GM12878 (cell line): ENCODE measurements around the gene SERPINB6. TPM values are rescaled to one million over a fixed set of nuclear protein-coding genes. Genes with fewer than 3 reads are reported as not detected.
A peak's percentile ranks its signal among the peaks of the same experiment; 100 is the strongest.

Experiments
- ATAC-seq: fragments of 200-7000 bp; cut with Tn5 transposase; 3 replicates; pipeline ENCODE4 v1.9.1; 2020; ENCODE audit warnings: mild to moderate bottlenecking, moderate library complexity
- BruUV-seq: library from RNA; stranded (reverse); fragments of 400-500 nt; replicated peaks from 2 replicates; lab custom pipeline; 2021; lab: Mats Ljungman, UMichigan
- CTCF ChIA-PET: fragments of 300-600 bp; sonication (Branson Sonifier 250); formaldehyde crosslinking; extraction: SDS; loops from one replicate; lab custom pipeline; 2021; ENCODE audit warnings: inconsistent platforms; lab: Yijun Ruan, JAX
- POLR2A ChIA-PET: fragments of 350-600 bp; formaldehyde crosslinking; extraction: SDS; loops from one replicate; lab custom pipeline; 2021; ENCODE audit warnings: inconsistent platforms; lab: Charles Lee
- RAD21 ChIA-PET: fragments of 300-600 bp; sonication (Branson Sonifier 250); formaldehyde crosslinking; loops from one replicate; lab custom pipeline; 2023; ENCODE audit warnings: antibody characterized with exemption; ENCODE audit not compliant: unreplicated experiment; lab: Charles Lee
- SMC1A ChIA-PET: fragments of 300-600 bp; sonication (Branson Sonifier 250); formaldehyde crosslinking; loops from one replicate; lab custom pipeline; 2023; ENCODE audit not compliant: unreplicated experiment, uncharacterized antibody; lab: Charles Lee
- DNase-seq: peaks from one replicate; pipeline ENCODE4 v3.0.0-alpha.2; 2011; ENCODE audit warnings: low read depth, low spot score
- FAIRE-seq: peaks from 3 replicates; lab custom pipeline; 2011; peaks lifted over from hg19 to GRCh38; lab: Jason Lieb, UNC
- H2AFZ ChIP-seq: 2 replicates; pipeline ENCODE4 v1.6.0; 2011; ENCODE audit warnings: low read depth, low read length, control low read depth; ENCODE audit not compliant: control insufficient read depth
- H3K27ac ChIP-seq: 2 replicates; pipeline ENCODE4 v1.5.1; 2011; ENCODE audit warnings: control low read depth; ENCODE audit not compliant: control insufficient read depth, insufficient read depth
- H3K27me3 ChIP-seq, 2 experiments: replicated peaks in 1 of 2; 2 replicates each; pipeline versions ENCODE4 v1.6.0 to v1.6.1; 2011; ENCODE audit warnings: low read length in 1 of 2; ENCODE audit not compliant: control insufficient read depth in 2 of 2, insufficient read depth in 2 of 2
- H3K36me3 ChIP-seq, 2 experiments: 2 replicates each; pipeline ENCODE4 v1.5.1; 2011; ENCODE audit warnings: low read length in 1 of 2; ENCODE audit not compliant: control insufficient read depth in 2 of 2, insufficient read depth in 2 of 2
- H3K4me1 ChIP-seq: 2 replicates; pipeline ENCODE4 v1.6.1; 2011; ENCODE audit warnings: mild to moderate bottlenecking, low read length, moderate library complexity, mixed read lengths; ENCODE audit not compliant: control insufficient read depth, insufficient read depth
- H3K4me2 ChIP-seq: 2 replicates; pipeline ENCODE4 v1.6.0; 2011; ENCODE audit warnings: control low read depth; ENCODE audit not compliant: control insufficient read depth, insufficient read depth
- H3K4me3 ChIP-seq: fragments of 200-600 bp; sonication (generic); 2 replicates; pipeline ENCODE4 v1.5.1; 2016
- H3K79me2 ChIP-seq: 2 replicates; pipeline ENCODE4 v1.6.0; 2011; ENCODE audit warnings: low read length; ENCODE audit not compliant: control insufficient read depth, insufficient read depth
- H3K9ac ChIP-seq: 2 replicates; pipeline ENCODE4 v1.8.0; 2011; ENCODE audit warnings: low read length, control low read depth, mixed read lengths; ENCODE audit not compliant: control insufficient read depth, insufficient read depth
- H3K9me3 ChIP-seq: replicated peaks from 3 replicates; pipeline ENCODE4 v1.5.1; 2011; ENCODE audit warnings: mild to moderate bottlenecking, low read length; ENCODE audit not compliant: control insufficient read depth, insufficient read depth
- H4K20me1 ChIP-seq: 2 replicates; pipeline ENCODE4 v1.6.0; 2011; ENCODE audit not compliant: control insufficient read depth, insufficient read depth
- BHLHE40 ChIP-seq, 2 experiments: fragments of 450-650 bp in 1 of 2; IDR thresholded peaks; 2 replicates each; pipeline ENCODE4 v1.6.1; 2011 to 2017; ENCODE audit warnings: low read depth in 2 of 2, borderline replicate concordance in 1 of 2, improper control_type of control experiment in 1 of 2, low read length in 1 of 2, mild to moderate bottlenecking in 1 of 2
- FOS ChIP-seq: IDR thresholded peaks from 3 replicates; pipeline ENCODE4 v1.6.1; 2011; ENCODE audit warnings: borderline replicate concordance; ENCODE audit not compliant: insufficient read length; ENCODE audit errors: extremely low read depth
- GABPA ChIP-seq: IDR thresholded peaks from 2 replicates; pipeline ENCODE4 v1.6.1; 2014; ENCODE audit warnings: antibody characterized with exemption, low read depth, mild to moderate bottlenecking, inconsistent platforms
- KAT2A ChIP-seq: conservative IDR thresholded peaks from 2 replicates; pipeline ENCODE4 v1.6.1; 2011; ENCODE audit warnings: low read depth, low read length; ENCODE audit not compliant: control insufficient read depth
- LARP7 ChIP-seq: fragments of 450-650 bp; IDR thresholded peaks from 2 replicates; pipeline ENCODE4 v1.6.1; 2017; ENCODE audit warnings: mild to moderate bottlenecking
- MTA2 ChIP-seq: fragments of 450-650 bp; IDR thresholded peaks from 2 replicates; pipeline ENCODE4 v1.6.1; 2016; ENCODE audit warnings: low read depth, mild to moderate bottlenecking, moderate library complexity
- NBN ChIP-seq: fragments of 450-650 bp; IDR thresholded peaks from 2 replicates; pipeline ENCODE4 v1.6.1; 2016
- NFIC ChIP-seq: IDR thresholded peaks from 2 replicates; pipeline ENCODE4 v1.6.1; 2012; ENCODE audit warnings: low read depth, mild to moderate bottlenecking, inconsistent platforms, low read length, moderate library complexity
- NFYA ChIP-seq: IDR thresholded peaks from 2 replicates; pipeline ENCODE4 v1.6.1; 2011; ENCODE audit warnings: low read depth, mild to moderate bottlenecking, low read length, improper control_type of control experiment, borderline replicate concordance
- PAX5 ChIP-seq: IDR thresholded peaks from 2 replicates; pipeline ENCODE4 v1.6.1; 2011; ENCODE audit warnings: low read depth, low read length, borderline replicate concordance
- RAD21 ChIP-seq: IDR thresholded peaks from 2 replicates; pipeline ENCODE4 v1.6.1; 2011; ENCODE audit warnings: mild to moderate bottlenecking, low read depth, low read length, moderate library complexity; ENCODE audit not compliant: insufficient read depth
- RELA ChIP-seq: fragments of 450-650 bp; IDR thresholded peaks from 2 replicates; pipeline ENCODE4 v1.8.0; 2014; ENCODE audit warnings: borderline replicate concordance; ENCODE audit not compliant: partially characterized antibody
- SMAD5 ChIP-seq: IDR thresholded peaks from 2 replicates; pipeline ENCODE4 v1.6.1; 2016; ENCODE audit warnings: antibody characterized with exemption, low read depth
- SMC3 ChIP-seq: IDR thresholded peaks from 2 replicates; pipeline ENCODE4 v1.6.1; 2011; ENCODE audit warnings: low read length, improper control_type of control experiment, borderline replicate concordance
- SUZ12 ChIP-seq: fragments of 200-600 bp; sonication (generic); IDR thresholded peaks from one replicate; pipeline ENCODE4 v1.6.1; 2018; ENCODE audit warnings: antibody characterized with exemption, mild to moderate bottlenecking; ENCODE audit not compliant: unreplicated experiment
- WRNIP1 ChIP-seq: IDR thresholded peaks from 2 replicates; pipeline ENCODE4 v1.6.1; 2011; ENCODE audit warnings: low read depth, low read length, improper control_type of control experiment, borderline replicate concordance
- ZNF274 ChIP-seq: IDR thresholded peaks from one replicate; pipeline ENCODE4 v1.8.0; 2011; ENCODE audit not compliant: insufficient read length, insufficient read depth
- WGBS: methylation state at CpG from one replicate; pipeline ENCODE4 v1.1.6; 2016; ENCODE audit warnings: low lambda C conversion rate; ENCODE audit not compliant: insufficient replicate concordance, insufficient coverage; ENCODE audit errors: missing lambda C conversion rate; 5-methylcytosine and 5-hydroxymethylcytosine counted together
- in situ Hi-C: fragments of 300-500 bp; cut with MboI; formaldehyde crosslinking; loops from 9 replicates; pipeline ENCODE4 v1.14.3; 2018; ENCODE audit warnings: mixed read lengths
- intact Hi-C: fragments of 100-400 bp; cut with micrococcal nuclease; formaldehyde crosslinking; loops from one replicate; pipeline ENCODE4 v1.14.2; 2022; ENCODE audit not compliant: unreplicated experiment
- polyA plus RNA-seq, 11 experiments: library from polyadenylated mRNA; depleted of rRNA in 4 of 11; unstranded in 6 of 11; stranded (reverse) in 5 of 11; fragments of >200 nt; fragmentation: Nextera tagmentation in 4 of 11; fragmentation: Illumina TruSeq in 1 of 11; extraction: Ambion mirVana in 4 of 11; extraction: Trizol in 1 of 11; gene quantifications; 1 replicate in 1 of 11; 2 replicates in 10 of 11; pipeline versions ENCODE4 v1.2.1 to v1.2.3, GENCODE V29; 2011 to 2016; ENCODE audit warnings: inconsistent platforms in 2 of 11, missing spikeins in 2 of 11, low read depth in 1 of 11
- total RNA-seq, 4 experiments: library from RNA; depleted of rRNA in 3 of 4; stranded (reverse); fragments of >200 nt in 3 of 4; fragmentation: Illumina TruSeq in 1 of 4; extraction: Trizol in 1 of 4; gene quantifications; 2 replicates each; pipeline versions ENCODE4 v1.2.1 to v1.2.3, GENCODE V29; 2013 to 2021
- TF ChIP-seq, protein P1 (sequence below): IDR thresholded peaks from 2 replicates; pipeline ENCODE4 v1.6.1; 2011; ENCODE audit warnings: low read depth, low read length, improper control_type of control experiment, borderline replicate concordance
- TF ChIP-seq, protein P2 (sequence below): fragments of 150-350 bp; IDR thresholded peaks from 2 replicates; pipeline ENCODE4 v1.6.1; 2014; ENCODE audit warnings: mild to moderate bottlenecking, low read depth, low read length
- TF ChIP-seq, protein P3 (sequence below): fragments of 450-650 bp; IDR thresholded peaks from 2 replicates; pipeline ENCODE4 v1.6.1; 2017; ENCODE audit warnings: antibody characterized with exemption, mild to moderate bottlenecking, moderate library complexity

Gene SERPINB6
- total and polyA plus RNA-seq, 10 of the 15 experiments (the other 5 are each of a cell fraction or from before 2014, with no cell fraction given) = 0.37 to 2.2 (median 0.68) TPM; not detected in 1

DNA sequence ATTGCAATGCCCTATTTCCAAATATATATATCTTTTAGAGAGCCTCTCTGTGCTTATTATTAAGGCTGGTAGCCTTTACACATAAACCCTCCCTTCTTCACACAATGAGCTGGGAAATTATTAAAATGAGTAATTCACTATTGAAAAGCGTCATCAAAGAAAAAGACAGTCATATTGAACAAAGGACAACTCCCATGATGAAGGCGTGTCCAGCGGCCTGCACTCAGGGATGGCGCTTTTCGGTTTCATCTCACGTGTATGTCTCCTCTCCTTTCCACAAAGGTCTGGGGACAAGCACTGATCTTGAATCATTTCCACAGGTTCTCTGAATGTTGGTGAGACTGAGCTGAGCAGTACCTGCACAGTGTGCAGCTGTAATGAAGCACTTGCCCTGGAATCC, 71.8 kb downstream of the SERPINB6 start:
- Histone ChIP-seq H3K4me2 (peak overlapping the region; percentile 77; the same call in 1 of the 2 replicates), H3K4me1 (peaks cover 29% of the 10 kb centered on the region), H2AFZ (no peak overlapping the region), H3K9me3 (no peaks in the 10 kb centered on the region; the same call in 2 of the 3 replicates), H3K9ac (no peak overlapping the region), H3K36me3 (peaks cover 0 to 2% of the 10 kb centered on the region in 2 experiments; a peak in 1 of 4 replicates), H3K27me3 (no peaks in the 10 kb centered on the region; a peak in 1 of 4 replicates), H3K4me3 (peak overlapping the region; percentile 45; the same call in 1 of the 2 replicates), H3K27ac (peak overlapping the region; percentile 43; the same call in 1 of the 2 replicates), H4K20me1 (no peaks in the 10 kb centered on the region), H3K79me2 (peaks cover 16% of the 10 kb centered on the region)
- in situ Hi-C loops (no loop called here), intact Hi-C loops (loop anchor here (1.0 to 2.0 kb wide), 3 partner anchors 8 to 45 kb away; no protein-coding TSS in a partner anchor)
- no peak for FAIRE-seq
- POLR2A ChIA-PET = interaction anchor here (0.6 to 6.6 kb wide), 10 partner anchors 8 to 54 kb away, joined by 3 to 126 read pairs (median 5); no protein-coding TSS in a partner anchor
- BruUV-seq = no TSS peak
- SMC1A ChIA-PET = interaction anchor here (0.7 to 6.2 kb wide), 10 partner anchors 7 to 1119 kb away, joined by 3 to 136 read pairs (median 32); partner anchors contain the start of gene WRNIP1
- RAD21 ChIA-PET = interaction anchor here (1.7 to 6.1 kb wide), 12 partner anchors 8 to 108 kb away, joined by 4 to 64 read pairs (median 16); partner anchors contain the start of gene SERPINB1
- DNase-seq = no peak
- peak; percentile 48 for ATAC-seq
- CTCF ChIA-PET = interaction anchor here (1.0 to 5.0 kb wide), 15 partner anchors 8 to 132 kb away, joined by 3 to 43 read pairs (median 7); no protein-coding TSS in a partner anchor
- WGBS = 0% methylated on average over 6 of the region's 6 CpGs
- TF ChIP-seq SMAD5 (no peak), RAD21 (no peak), GABPA (peak; percentile 64), RELA (no peak), WRNIP1 (0 out of 2 replicates have a peak, but pooled peaks have one; percentile 40), BHLHE40 (IDR thresholded peaks at IDR 0.05; ENCODE audit: borderline replicate concordance in 1 of 2, low read depth in 2 of 2, low read length in 1 of 2) (peak; percentile 96 to 98), NBN (no peak), LARP7 (no peak), SMC3 (no peak), PAX5 (peak; percentile 88; the same call in 1 of the 2 replicates), ZNF274 (no peak), MTA2 (peak; percentile 67), KAT2A (no peak), NFIC (peak; percentile 95), NFYA (no peak), SUZ12 (no peak), FOS (no peak)
- TF ChIP-seq, protein P1, sequence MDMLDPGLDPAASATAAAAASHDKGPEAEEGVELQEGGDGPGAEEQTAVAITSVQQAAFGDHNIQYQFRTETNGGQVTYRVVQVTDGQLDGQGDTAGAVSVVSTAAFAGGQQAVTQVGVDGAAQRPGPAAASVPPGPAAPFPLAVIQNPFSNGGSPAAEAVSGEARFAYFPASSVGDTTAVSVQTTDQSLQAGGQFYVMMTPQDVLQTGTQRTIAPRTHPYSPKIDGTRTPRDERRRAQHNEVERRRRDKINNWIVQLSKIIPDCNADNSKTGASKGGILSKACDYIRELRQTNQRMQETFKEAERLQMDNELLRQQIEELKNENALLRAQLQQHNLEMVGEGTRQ = no peak
- TF ChIP-seq, protein P2, sequence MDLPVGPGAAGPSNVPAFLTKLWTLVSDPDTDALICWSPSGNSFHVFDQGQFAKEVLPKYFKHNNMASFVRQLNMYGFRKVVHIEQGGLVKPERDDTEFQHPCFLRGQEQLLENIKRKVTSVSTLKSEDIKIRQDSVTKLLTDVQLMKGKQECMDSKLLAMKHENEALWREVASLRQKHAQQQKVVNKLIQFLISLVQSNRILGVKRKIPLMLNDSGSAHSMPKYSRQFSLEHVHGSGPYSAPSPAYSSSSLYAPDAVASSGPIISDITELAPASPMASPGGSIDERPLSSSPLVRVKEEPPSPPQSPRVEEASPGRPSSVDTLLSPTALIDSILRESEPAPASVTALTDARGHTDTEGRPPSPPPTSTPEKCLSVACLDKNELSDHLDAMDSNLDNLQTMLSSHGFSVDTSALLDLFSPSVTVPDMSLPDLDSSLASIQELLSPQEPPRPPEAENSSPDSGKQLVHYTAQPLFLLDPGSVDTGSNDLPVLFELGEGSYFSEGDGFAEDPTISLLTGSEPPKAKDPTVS = no peak
- TF ChIP-seq, protein P3, sequence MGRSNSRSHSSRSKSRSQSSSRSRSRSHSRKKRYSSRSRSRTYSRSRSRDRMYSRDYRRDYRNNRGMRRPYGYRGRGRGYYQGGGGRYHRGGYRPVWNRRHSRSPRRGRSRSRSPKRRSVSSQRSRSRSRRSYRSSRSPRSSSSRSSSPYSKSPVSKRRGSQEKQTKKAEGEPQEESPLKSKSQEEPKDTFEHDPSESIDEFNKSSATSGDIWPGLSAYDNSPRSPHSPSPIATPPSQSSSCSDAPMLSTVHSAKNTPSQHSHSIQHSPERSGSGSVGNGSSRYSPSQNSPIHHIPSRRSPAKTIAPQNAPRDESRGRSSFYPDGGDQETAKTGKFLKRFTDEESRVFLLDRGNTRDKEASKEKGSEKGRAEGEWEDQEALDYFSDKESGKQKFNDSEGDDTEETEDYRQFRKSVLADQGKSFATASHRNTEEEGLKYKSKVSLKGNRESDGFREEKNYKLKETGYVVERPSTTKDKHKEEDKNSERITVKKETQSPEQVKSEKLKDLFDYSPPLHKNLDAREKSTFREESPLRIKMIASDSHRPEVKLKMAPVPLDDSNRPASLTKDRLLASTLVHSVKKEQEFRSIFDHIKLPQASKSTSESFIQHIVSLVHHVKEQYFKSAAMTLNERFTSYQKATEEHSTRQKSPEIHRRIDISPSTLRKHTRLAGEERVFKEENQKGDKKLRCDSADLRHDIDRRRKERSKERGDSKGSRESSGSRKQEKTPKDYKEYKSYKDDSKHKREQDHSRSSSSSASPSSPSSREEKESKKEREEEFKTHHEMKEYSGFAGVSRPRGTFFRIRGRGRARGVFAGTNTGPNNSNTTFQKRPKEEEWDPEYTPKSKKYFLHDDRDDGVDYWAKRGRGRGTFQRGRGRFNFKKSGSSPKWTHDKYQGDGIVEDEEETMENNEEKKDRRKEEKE = no peak
